Measurements from ENCODE around the gene MED13L. TPM values are rescaled to one million over a fixed set of nuclear protein-coding genes. Genes with fewer than 3 reads are reported as not detected.

Gene MED13L
- total RNA-seq, 1 donor from 2014 or later, result 147 TPM

DNA sequence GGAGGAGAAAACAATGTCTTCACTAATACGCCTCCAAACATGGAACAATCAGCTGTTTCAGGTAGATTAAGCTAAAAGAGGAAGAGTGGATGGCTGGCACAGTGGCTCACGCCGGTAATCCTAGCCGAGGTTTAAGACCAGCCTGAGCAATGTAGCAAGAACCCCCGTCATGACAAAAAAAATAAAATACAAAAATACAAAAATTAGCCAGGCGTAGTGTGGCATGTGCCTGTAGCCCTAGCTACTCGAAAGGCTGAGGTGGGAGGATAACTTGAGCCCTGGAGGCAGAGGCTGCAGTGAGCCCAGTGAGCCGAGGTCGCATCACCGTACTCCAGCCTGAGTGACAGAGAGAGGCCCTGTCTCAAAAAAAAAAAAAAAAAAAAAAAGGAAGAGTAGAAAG is 1.2 kb upstream of the MED13L start:
- no peaks in the 10 kb centered on the region for H3K36me3 ChIP-seq
- peaks cover 23% of the 10 kb centered on the region for H3K4me1 ChIP-seq
- no peak overlapping the region for H3K27ac ChIP-seq
- ATAC-seq (no peak), DNase-seq (no peak)
- no peak overlapping the region for H3K4me3 ChIP-seq
- no peaks in the 10 kb centered on the region for H3K27me3 ChIP-seq
- no peaks in the 10 kb centered on the region for H3K9me3 ChIP-seq
- TF ChIP-seq, protein P1, sequence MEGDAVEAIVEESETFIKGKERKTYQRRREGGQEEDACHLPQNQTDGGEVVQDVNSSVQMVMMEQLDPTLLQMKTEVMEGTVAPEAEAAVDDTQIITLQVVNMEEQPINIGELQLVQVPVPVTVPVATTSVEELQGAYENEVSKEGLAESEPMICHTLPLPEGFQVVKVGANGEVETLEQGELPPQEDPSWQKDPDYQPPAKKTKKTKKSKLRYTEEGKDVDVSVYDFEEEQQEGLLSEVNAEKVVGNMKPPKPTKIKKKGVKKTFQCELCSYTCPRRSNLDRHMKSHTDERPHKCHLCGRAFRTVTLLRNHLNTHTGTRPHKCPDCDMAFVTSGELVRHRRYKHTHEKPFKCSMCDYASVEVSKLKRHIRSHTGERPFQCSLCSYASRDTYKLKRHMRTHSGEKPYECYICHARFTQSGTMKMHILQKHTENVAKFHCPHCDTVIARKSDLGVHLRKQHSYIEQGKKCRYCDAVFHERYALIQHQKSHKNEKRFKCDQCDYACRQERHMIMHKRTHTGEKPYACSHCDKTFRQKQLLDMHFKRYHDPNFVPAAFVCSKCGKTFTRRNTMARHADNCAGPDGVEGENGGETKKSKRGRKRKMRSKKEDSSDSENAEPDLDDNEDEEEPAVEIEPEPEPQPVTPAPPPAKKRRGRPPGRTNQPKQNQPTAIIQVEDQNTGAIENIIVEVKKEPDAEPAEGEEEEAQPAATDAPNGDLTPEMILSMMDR (IDR thresholded peaks at IDR 0.05), result no peak
- intact Hi-C loops (cut with DNase I), result no loop called here

DNA sequence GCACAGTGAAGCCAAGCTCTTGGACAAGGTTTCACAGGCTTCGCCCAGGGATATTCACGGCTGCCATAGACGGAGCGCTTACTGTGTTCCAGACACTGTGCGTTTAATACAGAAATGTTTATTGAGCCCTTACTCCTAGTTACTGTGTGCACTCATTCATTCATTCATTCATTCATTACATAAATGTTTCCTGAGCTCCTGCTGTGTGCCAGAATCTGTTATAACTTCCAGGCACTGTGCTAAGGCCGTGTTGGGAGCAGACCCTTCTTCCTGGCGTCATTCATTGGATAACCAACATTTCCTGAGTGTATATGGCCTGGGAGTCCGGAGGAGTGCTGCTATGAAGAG is 760 bp upstream of the MED13L start:
- ATAC-seq, result no peak

DNA sequence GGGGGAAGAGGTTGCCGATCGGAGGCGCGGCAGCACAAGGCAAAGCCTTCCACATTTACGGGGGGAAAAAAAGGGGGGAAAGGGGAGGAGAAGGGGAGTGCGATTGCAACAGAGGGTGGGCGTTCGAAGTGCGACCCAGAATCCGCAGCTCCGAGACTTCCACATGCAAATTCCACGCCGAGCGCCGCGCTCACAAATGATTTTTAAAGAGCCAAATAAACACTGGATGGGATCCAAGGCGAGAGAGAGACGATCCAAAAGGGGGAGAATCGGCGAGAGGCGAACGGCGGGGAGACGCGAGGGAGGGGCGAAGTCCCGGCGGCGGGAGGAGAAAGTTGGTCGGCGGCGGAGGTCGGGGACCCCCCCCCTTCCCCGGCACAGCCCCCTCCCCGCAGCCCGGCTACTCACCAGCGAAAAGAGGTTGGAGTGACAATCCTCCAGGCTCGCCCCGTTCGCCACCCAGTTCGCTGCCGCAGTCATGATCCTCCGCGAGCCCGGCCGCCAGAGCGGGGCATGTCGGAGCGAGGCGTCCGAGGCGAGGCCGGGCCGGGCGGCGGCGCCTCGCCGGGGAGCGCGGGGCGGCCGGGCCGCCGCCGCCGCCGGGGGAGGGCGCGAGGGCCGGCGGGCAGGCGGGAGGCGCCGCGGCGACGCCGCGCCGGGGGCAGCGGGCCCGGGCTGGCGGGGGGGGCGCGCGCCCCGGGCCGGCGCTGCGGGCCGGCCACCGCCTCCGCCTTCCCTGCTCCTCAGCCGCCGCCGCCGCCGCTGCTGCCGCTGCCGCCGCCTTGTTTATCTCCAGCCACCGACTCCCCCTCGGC is 634 bp downstream of the MED13L start:
- H3K36me3 ChIP-seq, result no peaks in the 10 kb centered on the region
- DNase-seq, result peak; percentile 88
- TF ChIP-seq, protein P1 (IDR thresholded peaks at IDR 0.05), result no peak
- no peaks in the 10 kb centered on the region for H3K9me3 ChIP-seq
- peaks cover 27% of the 10 kb centered on the region for H3K4me1 ChIP-seq
- peak overlapping the region; percentile 72 for H3K4me3 ChIP-seq
- H3K27ac ChIP-seq, result peak overlapping the region; percentile 90
- intact Hi-C loops (cut with DNase I), result no loop called here
- peak; percentile 56 for ATAC-seq
- no peaks in the 10 kb centered on the region for H3K27me3 ChIP-seq

More for the DNA sequence above, 760 bp upstream of the MED13L start:
- Histone ChIP-seq H3K36me3 (no peaks in the 10 kb centered on the region), H3K4me1 (peaks cover 27% of the 10 kb centered on the region), H3K4me3 (peak overlapping the region; percentile 48), H3K27me3 (no peaks in the 10 kb centered on the region), H3K27ac (peak overlapping the region; percentile 52), H3K9me3 (no peaks in the 10 kb centered on the region)
- TF ChIP-seq, protein P1 (IDR thresholded peaks at IDR 0.05), result no peak
- no peak for DNase-seq
- intact Hi-C loops (cut with DNase I), result no loop called here

DNA sequence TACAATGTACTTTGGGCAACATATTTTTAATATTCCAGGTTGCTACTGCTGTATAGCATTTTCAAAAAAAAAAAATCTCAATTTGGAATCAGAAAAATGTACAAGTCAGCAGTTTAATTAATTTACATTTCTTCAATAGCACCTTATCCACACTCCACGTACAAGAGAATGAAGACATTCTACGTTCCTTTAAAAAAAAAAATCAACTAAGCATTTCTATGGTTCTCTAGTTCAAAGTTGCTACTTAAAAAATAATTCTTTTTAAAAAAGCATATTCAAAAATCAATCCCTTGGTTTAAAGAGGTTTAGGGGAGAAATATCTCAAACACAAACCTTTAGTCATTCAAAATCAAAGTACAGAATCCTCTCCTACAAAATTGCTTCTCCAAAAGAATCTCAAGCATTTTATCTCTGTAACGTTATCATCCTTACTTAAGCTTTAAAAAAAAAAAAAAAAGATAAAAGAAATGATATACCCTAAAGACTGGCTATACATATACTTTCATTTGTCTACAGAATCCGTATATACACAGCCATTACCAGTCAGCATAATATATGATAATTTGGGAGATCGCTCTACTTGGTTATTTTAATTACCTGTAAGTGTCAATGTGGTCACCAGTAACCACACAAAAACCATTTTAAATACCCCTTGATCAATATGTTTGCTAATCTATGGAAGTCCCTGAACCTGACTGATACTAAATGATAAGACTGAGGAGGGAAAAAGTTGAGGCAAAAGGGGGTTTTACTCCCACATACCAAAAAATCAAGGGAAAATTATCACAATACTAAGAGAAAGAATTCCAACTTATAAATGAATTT is 2.7 kb downstream of the MED13L start:
- Histone ChIP-seq H3K4me3 (peak overlapping the region; percentile 72), H3K27ac (no peak overlapping the region), H3K36me3 (no peaks in the 10 kb centered on the region), H3K27me3 (no peaks in the 10 kb centered on the region), H3K4me1 (peaks cover 27% of the 10 kb centered on the region), H3K9me3 (no peaks in the 10 kb centered on the region)
- intact Hi-C loops (cut with DNase I), result no loop called here
- no peak for DNase-seq
- ATAC-seq, result no peak
- TF ChIP-seq, protein P1 (IDR thresholded peaks at IDR 0.05), result no peak

DNA sequence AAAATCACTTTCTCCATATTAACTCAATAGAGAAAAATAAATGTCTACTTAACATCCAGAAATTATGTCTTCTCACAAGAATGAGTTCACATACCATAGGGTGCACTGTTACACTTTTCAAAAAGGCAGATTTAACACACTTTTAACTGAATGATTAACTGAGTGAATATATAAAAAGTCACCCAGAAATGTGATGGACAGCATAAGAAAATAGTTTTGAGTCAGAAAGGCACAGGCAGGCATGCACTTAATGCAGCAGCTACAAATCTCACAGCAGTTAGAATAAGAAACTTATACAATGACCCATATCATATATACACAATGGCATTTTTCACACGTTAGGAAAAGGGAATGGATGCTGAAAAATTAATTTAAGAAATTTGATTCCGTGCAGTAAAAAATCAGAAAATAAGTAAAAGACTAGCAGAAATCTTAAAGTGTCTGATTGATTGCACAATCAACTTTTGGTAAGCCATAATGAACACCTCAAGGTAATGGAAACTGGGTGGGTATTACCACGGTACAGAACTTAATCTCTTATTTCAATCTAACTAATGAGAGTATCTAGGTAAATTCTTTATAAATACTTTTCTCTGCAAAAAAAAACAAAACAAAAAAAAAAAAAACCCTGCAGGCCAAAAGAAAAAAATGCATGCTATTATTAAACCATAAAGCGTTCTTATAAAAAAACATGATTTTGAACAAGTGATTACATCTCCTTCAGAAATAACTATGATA is 3.5 kb downstream of the MED13L start:
- intact Hi-C loops (cut with DNase I), result no loop called here
- TF ChIP-seq, protein P1 (IDR thresholded peaks at IDR 0.05), result no peak

More for the DNA sequence above, 3.5 kb downstream of the MED13L start:
- no peaks in the 10 kb centered on the region for H3K27me3 ChIP-seq
- no peaks in the 10 kb centered on the region for H3K36me3 ChIP-seq
- H3K27ac ChIP-seq, result no peak overlapping the region
- peaks cover 27% of the 10 kb centered on the region for H3K4me1 ChIP-seq
- H3K9me3 ChIP-seq, result no peaks in the 10 kb centered on the region
- H3K4me3 ChIP-seq, result peak overlapping the region; percentile 72
- no peak for ATAC-seq
- no peak for DNase-seq
